ENCODE data around the gene FOXL1. TPM values are rescaled to one million over a fixed set of nuclear protein-coding genes. Genes with fewer than 3 reads are reported as not detected.

FOXL1 gene
- total RNA-seq, 2 donors from 2014 or later, result 0.37 TPM; not detected in 1

- Histone ChIP-seq H3K27ac (ENCODE audit: low read depth, low read length) (no peak overlapping the region), H3K4me1 (ENCODE audit: control insufficient read depth, insufficient read depth, low read length) (no peaks in the 10 kb centered on the region), H3K9ac (ENCODE audit: extremely low read depth, low read length, poor library complexity, severe bottlenecking) (no peak overlapping the region), H3K9me3 (ENCODE audit: control insufficient read depth, low read length) (no peaks in the 10 kb centered on the region), H3K4me3 (ENCODE audit: low read length) (no peak overlapping the region), H3K27me3 (ENCODE audit: control insufficient read depth, insufficient read depth, low read length, poor library complexity, severe bottlenecking) (peaks cover 66% of the 10 kb centered on the region), H3K36me3 (ENCODE audit: control insufficient read depth, insufficient read depth, low read length) (no peaks in the 10 kb centered on the region)
- Mint-ChIP-seq H3K36me3 (ENCODE audit: low read depth) (no peaks in the 10 kb centered on the region), H3K9me3 (no peaks in the 10 kb centered on the region), H3K4me3 (no peak overlapping the region), H3K27ac (no peak overlapping the region), H3K27me3 (ENCODE audit: insufficient read depth) (peaks cover 46% of the 10 kb centered on the region), H3K4me1 (peaks cover 5% of the 10 kb centered on the region)
- WGBS, 2 experiments (ENCODE audit: insufficient coverage in 1 of 2, insufficient read length in 1 of 2), result 82 to 85% methylated on average over 8 of the region's 8 CpGs
- no peak for TF ChIP-seq CTCF (conservative IDR thresholded peaks at IDR 0.05)
- DNase-seq, result no peak
Measured at GRCh38 chr16:86594721-86595120, 16.4 kb downstream of the FOXL1 start.

GRCh38 chr16:86595983-86596605 is 17.7 kb downstream of the FOXL1 start:
- Mint-ChIP-seq H3K27me3 (ENCODE audit: insufficient read depth) (peaks cover 45% of the 10 kb centered on the region), H3K36me3 (ENCODE audit: low read depth) (no peaks in the 10 kb centered on the region), H3K27ac (no peak overlapping the region), H3K4me3 (no peak overlapping the region), H3K9me3 (no peaks in the 10 kb centered on the region), H3K4me1 (no peaks in the 10 kb centered on the region)
- 86 to 94% methylated on average over 5 to 10 of the region's 10 CpGs for WGBS, 2 experiments (ENCODE audit: insufficient coverage in 1 of 2, insufficient read length in 1 of 2)
- DNase-seq, result no peak
- H3K27me3 ChIP-seq (ENCODE audit: control insufficient read depth, insufficient read depth, low read length, poor library complexity, severe bottlenecking), result peaks cover 53% of the 10 kb centered on the region
- no peaks in the 10 kb centered on the region for H3K36me3 ChIP-seq (ENCODE audit: control insufficient read depth, insufficient read depth, low read length)
- no peaks in the 10 kb centered on the region for H3K4me1 ChIP-seq (ENCODE audit: control insufficient read depth, insufficient read depth, low read length)
- no peak overlapping the region for H3K4me3 ChIP-seq (ENCODE audit: low read length)
- no peak overlapping the region for H3K27ac ChIP-seq (ENCODE audit: low read depth, low read length)
- H3K9ac ChIP-seq (ENCODE audit: extremely low read depth, low read length, poor library complexity, severe bottlenecking), result no peak overlapping the region
- no peaks in the 10 kb centered on the region for H3K9me3 ChIP-seq (ENCODE audit: control insufficient read depth, low read length)
- TF ChIP-seq CTCF (conservative IDR thresholded peaks at IDR 0.05), result no peak

- Mint-ChIP-seq H3K9me3 (no peaks in the 10 kb centered on the region), H3K36me3 (ENCODE audit: low read depth) (no peaks in the 10 kb centered on the region), H3K4me3 (no peak overlapping the region), H3K27me3 (ENCODE audit: insufficient read depth) (peaks cover 36% of the 10 kb centered on the region), H3K27ac (no peak overlapping the region), H3K4me1 (peaks cover 1% of the 10 kb centered on the region)
- 92 to 98% methylated on average over 13 to 18 of the region's 18 CpGs for WGBS, 2 experiments (ENCODE audit: insufficient coverage in 1 of 2, insufficient read length in 1 of 2)
- Histone ChIP-seq H3K27ac (ENCODE audit: low read depth, low read length) (no peak overlapping the region), H3K4me3 (ENCODE audit: low read length) (no peak overlapping the region), H3K9ac (ENCODE audit: extremely low read depth, low read length, poor library complexity, severe bottlenecking) (no peak overlapping the region), H3K27me3 (ENCODE audit: control insufficient read depth, insufficient read depth, low read length, poor library complexity, severe bottlenecking) (peaks cover 41% of the 10 kb centered on the region), H3K36me3 (ENCODE audit: control insufficient read depth, insufficient read depth, low read length) (no peaks in the 10 kb centered on the region), H3K9me3 (ENCODE audit: control insufficient read depth, low read length) (no peaks in the 10 kb centered on the region), H3K4me1 (ENCODE audit: control insufficient read depth, insufficient read depth, low read length) (no peaks in the 10 kb centered on the region)
- TF ChIP-seq CTCF (conservative IDR thresholded peaks at IDR 0.05), result no peak
- no peak for DNase-seq
Measured at GRCh38 chr16:86597126-86597879, 19.0 kb downstream of the FOXL1 start.

All from endodermal cell (in vitro differentiated cells).